ENCODE results near the gene CECR2. TPM values are rescaled to one million over a fixed set of nuclear protein-coding genes. Genes with fewer than 3 reads are reported as not detected.

The CECR2 gene
- total RNA-seq, 1 donor from 2014 or later, result 67.8 TPM

GRCh38 chr22:17548010-17548755 lies 178.9 kb downstream of the CECR2 start:
- peaks cover 14% of the 10 kb centered on the region for H3K36me3 ChIP-seq
- Mint-ChIP-seq H3K4me3 (no peak overlapping the region), H3K27me3 (ENCODE audit: insufficient read depth, low read depth) (peaks cover 6% of the 10 kb centered on the region), H3K36me3 (peaks cover 41% of the 10 kb centered on the region), H3K27ac (no peak overlapping the region), H3K9me3 (no peaks in the 10 kb centered on the region), H3K4me1 (no peaks in the 10 kb centered on the region)
- no peak overlapping the region for H3K9ac ChIP-seq
- H3F3A ChIP-seq (ENCODE audit: low read depth), result peaks cover 8% of the 10 kb centered on the region
- H3K27me3 ChIP-seq, result no peaks in the 10 kb centered on the region
- H3K4me2 ChIP-seq, result no peak overlapping the region
- H3K9me3 ChIP-seq (ENCODE audit: low read depth), result no peaks in the 10 kb centered on the region
- no peak for TF ChIP-seq EZH2 (IDR thresholded peaks at IDR 0.05)
- no peak for TF ChIP-seq CTCF (IDR thresholded peaks at IDR 0.05)
- TF ChIP-seq EZH2phosphoT487 (IDR thresholded peaks at IDR 0.05), result no peak
- H3K27ac ChIP-seq, result no peak overlapping the region
- DNase-seq (ENCODE audit: low spot score), result no peak
- peaks cover 3% of the 10 kb centered on the region for H4K20me1 ChIP-seq (ENCODE audit: low read depth)
- H3K4me3 ChIP-seq, result no peak overlapping the region
- H3K4me1 ChIP-seq, result no peaks in the 10 kb centered on the region
- no peak overlapping the region for H2AFZ ChIP-seq (replicated peaks)
- H3K79me2 ChIP-seq (ENCODE audit: low read depth), result peaks cover 11% of the 10 kb centered on the region

GRCh38 chr22:17548756-17549035 lies 179.4 kb downstream of the CECR2 start:
- H3K36me3 ChIP-seq, result peaks cover 16% of the 10 kb centered on the region
- Mint-ChIP-seq H3K9me3 (no peaks in the 10 kb centered on the region), H3K36me3 (peaks cover 39% of the 10 kb centered on the region)

GRCh38 chr22:17549183-17549582 lies 179.9 kb downstream of the CECR2 start:
- TF ChIP-seq EZH2 (IDR thresholded peaks at IDR 0.05), result no peak
- no peak for TF ChIP-seq EZH2phosphoT487 (IDR thresholded peaks at IDR 0.05)
- no peak for TF ChIP-seq CTCF (IDR thresholded peaks at IDR 0.05)
- H3K9ac ChIP-seq, result no peak overlapping the region
- no peaks in the 10 kb centered on the region for H3K9me3 ChIP-seq (ENCODE audit: low read depth)
- H3K36me3 ChIP-seq, result peaks cover 21% of the 10 kb centered on the region
- Mint-ChIP-seq H3K9me3 (no peaks in the 10 kb centered on the region), H3K27me3 (ENCODE audit: insufficient read depth, low read depth) (peaks cover 5% of the 10 kb centered on the region), H3K4me3 (no peak overlapping the region), H3K4me1 (no peaks in the 10 kb centered on the region), H3K27ac (no peak overlapping the region), H3K36me3 (peaks cover 39% of the 10 kb centered on the region)
- H3K79me2 ChIP-seq (ENCODE audit: low read depth), result peaks cover 3% of the 10 kb centered on the region
- DNase-seq (ENCODE audit: low spot score), result no peak
- H3K4me1 ChIP-seq, result no peaks in the 10 kb centered on the region
- H3K4me2 ChIP-seq, result no peak overlapping the region
- H3K27ac ChIP-seq, result no peak overlapping the region
- no peak overlapping the region for H2AFZ ChIP-seq (replicated peaks)
- H3F3A ChIP-seq (ENCODE audit: low read depth), result peaks cover 8% of the 10 kb centered on the region
- H3K4me3 ChIP-seq, result no peak overlapping the region
- H3K27me3 ChIP-seq, result no peaks in the 10 kb centered on the region
- peaks cover 3% of the 10 kb centered on the region for H4K20me1 ChIP-seq (ENCODE audit: low read depth)

More at GRCh38 chr22:17548756-17549035, 179.4 kb downstream of the CECR2 start:
- H4K20me1 ChIP-seq (ENCODE audit: low read depth), result peaks cover 3% of the 10 kb centered on the region
- DNase-seq (ENCODE audit: low spot score), result no peak
- TF ChIP-seq EZH2 (IDR thresholded peaks at IDR 0.05) (no peak), CTCF (IDR thresholded peaks at IDR 0.05) (no peak), EZH2phosphoT487 (IDR thresholded peaks at IDR 0.05) (no peak)
- peaks cover 7% of the 10 kb centered on the region for H3K79me2 ChIP-seq (ENCODE audit: low read depth)
- H3K4me1 ChIP-seq, result no peaks in the 10 kb centered on the region
- H3K27ac ChIP-seq, result no peak overlapping the region
- H3K4me1 Mint-ChIP-seq, result no peaks in the 10 kb centered on the region
- H3K9me3 ChIP-seq (ENCODE audit: low read depth), result no peaks in the 10 kb centered on the region
- H3K9ac ChIP-seq, result no peak overlapping the region
- H3F3A ChIP-seq (ENCODE audit: low read depth), result peaks cover 8% of the 10 kb centered on the region
- H3K27ac Mint-ChIP-seq, result no peak overlapping the region
- no peak overlapping the region for H3K4me3 Mint-ChIP-seq
- H3K4me2 ChIP-seq, result no peak overlapping the region
- H3K4me3 ChIP-seq, result no peak overlapping the region
- no peaks in the 10 kb centered on the region for H3K27me3 ChIP-seq
- H2AFZ ChIP-seq (replicated peaks), result no peak overlapping the region
- peaks cover 5% of the 10 kb centered on the region for H3K27me3 Mint-ChIP-seq (ENCODE audit: insufficient read depth, low read depth)

Measured in neural progenitor cell (in vitro differentiated cells).